GM12873 (cell line): ENCODE data around the gene CDIPT.

Source experiments
- TF ChIP-seq, protein P1 (sequence below): IDR thresholded peaks from 2 replicates; pipeline ENCODE4 v1.5.1; 2012; ENCODE audit warnings: low read depth, mild to moderate bottlenecking, moderate library complexity, low read length, control low read depth; ENCODE audit not compliant: insufficient read depth; ENCODE audit errors: missing control alignments

The CDIPT gene

DNA sequence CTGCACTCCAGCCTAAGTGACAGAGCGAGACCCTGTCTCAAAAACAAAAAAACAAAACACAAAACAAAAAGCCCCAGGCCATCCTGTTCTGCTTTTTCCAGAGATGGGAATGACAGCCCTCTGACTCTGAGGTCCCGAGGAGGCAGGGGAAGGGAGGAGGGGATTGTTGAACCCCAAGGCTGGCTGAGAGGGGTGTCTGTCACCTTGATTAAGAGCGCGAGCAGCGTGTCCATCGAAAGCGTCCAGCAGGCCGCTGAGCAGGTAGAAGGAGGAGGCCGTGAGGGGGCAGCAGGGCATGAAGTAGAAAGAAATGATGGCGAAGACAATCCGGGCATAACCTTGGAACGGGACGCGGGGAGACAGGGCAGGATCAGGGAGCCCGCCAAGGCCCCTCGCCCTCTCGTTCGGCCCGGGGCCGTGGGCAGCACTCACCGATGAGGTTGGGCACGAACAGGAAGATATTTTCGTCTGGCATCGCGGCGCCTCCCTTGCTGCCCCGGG is 593 bp downstream of the CDIPT start:
- TF ChIP-seq, protein P1, sequence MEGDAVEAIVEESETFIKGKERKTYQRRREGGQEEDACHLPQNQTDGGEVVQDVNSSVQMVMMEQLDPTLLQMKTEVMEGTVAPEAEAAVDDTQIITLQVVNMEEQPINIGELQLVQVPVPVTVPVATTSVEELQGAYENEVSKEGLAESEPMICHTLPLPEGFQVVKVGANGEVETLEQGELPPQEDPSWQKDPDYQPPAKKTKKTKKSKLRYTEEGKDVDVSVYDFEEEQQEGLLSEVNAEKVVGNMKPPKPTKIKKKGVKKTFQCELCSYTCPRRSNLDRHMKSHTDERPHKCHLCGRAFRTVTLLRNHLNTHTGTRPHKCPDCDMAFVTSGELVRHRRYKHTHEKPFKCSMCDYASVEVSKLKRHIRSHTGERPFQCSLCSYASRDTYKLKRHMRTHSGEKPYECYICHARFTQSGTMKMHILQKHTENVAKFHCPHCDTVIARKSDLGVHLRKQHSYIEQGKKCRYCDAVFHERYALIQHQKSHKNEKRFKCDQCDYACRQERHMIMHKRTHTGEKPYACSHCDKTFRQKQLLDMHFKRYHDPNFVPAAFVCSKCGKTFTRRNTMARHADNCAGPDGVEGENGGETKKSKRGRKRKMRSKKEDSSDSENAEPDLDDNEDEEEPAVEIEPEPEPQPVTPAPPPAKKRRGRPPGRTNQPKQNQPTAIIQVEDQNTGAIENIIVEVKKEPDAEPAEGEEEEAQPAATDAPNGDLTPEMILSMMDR: no peak

GRCh38 chr16:29860218-29860617 is 2.8 kb downstream of the CDIPT start:
- TF ChIP-seq, protein P1: no peak

- TF ChIP-seq, protein P1: no peak
Observed at GRCh38 chr16:29858974-29859373, 4.1 kb downstream of the CDIPT start.

GRCh38 chr16:29858149-29858849 is 4.7 kb downstream of the CDIPT start:
- TF ChIP-seq, protein P1: no peak

- TF ChIP-seq, protein P1: no peak
Observed at GRCh38 chr16:29857133-29857760, 5.8 kb downstream of the CDIPT start.

DNA sequence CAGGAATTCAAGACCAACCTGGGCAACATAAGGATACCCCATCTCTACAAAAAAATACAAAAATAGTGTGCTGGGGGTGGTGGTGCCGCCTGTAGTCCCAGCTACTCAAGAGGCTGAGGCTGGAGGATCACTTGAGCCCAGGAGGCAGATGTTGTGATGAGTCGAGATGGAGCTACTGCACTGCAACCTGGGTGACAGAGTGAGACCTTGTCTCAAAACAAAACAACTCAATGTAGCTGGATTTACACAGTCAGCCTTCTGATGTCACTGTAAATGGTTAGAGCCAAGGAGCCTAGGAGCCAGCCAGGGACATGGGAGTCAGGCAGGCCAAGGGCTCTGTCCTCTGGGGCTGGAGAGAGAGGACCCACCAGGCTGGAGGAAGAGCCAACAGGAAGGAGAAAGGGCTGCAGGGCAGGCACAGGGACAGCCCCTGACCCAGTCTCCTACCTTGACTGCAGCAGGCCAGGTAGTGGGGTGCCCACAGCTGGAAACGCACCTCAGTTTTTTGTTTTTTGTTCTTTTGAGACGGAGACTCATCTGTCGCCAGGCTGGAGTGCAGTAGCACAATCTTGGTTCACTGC is 8.4 kb downstream of the CDIPT start:
- TF ChIP-seq, protein P1: no peak

DNA sequence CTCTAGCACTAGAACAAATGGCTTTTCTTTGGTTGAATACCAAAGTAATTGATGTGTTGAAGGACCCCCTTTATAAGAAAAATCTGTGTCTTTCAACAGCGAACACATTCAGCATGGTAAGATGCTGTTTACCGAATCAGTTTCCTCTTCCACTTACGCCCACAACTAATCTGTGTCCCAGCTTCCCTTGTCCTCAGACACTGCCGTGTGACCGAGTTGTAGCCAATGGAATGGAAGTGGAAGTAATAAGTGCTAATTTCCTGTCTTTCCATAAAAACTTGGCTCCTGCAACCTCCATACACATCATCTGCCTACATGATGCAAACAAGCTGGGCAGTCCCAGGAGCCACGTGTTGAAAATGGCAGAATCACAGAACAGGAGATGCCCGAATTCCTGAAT is 10.4 kb downstream of the CDIPT start:
- TF ChIP-seq, protein P1: no peak
